ENCODE results near the gene CCR8.

DNA sequence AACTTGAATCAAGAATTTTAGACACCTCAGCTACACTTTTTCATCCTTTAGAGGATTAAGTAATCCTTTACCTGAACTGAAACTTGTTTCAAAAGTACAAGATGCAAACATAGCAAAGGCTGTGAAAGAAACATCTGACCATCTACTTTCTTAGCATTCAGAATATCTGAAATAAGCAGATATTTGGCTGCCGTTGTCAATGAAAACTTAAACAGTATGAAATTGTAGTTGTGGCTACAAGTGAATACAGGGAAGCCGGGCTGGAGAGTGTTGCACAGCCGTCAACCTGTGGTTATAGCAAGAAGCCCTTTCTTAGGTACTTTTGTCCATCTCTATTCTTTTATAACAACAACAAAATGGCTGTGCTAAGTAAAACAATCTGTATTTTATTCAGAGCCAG is 42.7 kb upstream of the CCR8 start:
- TF ChIP-seq POLR2AphosphoS5 (IDR thresholded peaks at IDR 0.05) (no peak), CTCF (IDR thresholded peaks at IDR 0.05) (no peak), POLR2A (IDR thresholded peaks at IDR 0.05) (no peak)
